Airway epithelial cell (primary cell): ENCODE measurements around the gene ROPN1. TPM values are rescaled to one million over a fixed set of nuclear protein-coding genes. Genes with fewer than 3 reads are reported as not detected.

ENCODE experiments used
- total RNA-seq: library from RNA; depleted of rRNA; stranded (reverse); fragments of >200 nt; gene quantifications from 2 replicates; pipeline ENCODE4 v1.2.3, GENCODE V29; 2015

ROPN1 gene
- total RNA-seq, result not detected in 2 replicates

DNA sequence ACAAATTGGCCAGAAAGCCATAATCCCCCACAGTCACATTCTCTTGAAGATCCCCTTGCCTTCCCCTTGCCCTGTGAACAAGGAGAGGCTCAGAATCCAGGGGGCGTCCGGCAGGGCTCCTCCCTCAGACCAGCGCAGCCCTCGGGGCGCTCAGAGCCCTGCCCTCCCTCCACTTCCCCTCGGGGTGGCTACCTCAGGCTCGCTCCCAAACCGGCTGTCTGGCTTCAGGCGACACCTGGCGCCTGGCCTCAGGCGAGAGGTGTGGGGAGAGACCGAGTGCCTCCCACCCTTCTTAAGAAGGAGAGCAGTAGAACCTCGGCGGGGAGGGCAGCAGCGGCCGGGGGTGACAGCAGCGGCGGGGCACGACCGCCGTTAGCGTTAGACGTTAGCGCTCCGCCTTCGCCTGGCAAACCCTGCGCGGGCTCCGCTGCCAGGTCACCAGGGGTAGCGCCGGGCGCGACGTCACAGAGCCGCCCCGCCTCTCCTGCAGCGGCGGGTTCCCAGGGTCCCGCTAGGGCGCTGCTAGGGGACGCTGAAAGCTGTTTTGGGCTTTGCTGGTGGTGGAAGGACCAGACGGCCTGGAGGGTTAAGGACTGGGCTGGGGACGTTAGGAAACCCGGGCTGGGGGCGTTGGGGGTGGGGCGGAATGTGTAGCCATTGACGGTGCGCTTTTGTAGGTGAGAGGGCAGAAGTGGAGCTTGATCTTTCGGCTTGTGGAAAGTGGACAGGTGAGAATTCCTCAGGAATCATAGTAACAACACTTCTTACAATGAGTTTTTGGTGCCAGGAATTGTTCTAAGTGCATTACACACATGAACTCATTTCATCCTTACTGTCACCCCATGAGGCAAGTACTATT, at the start of gene ROPN1:
Gene ROPN1 (minus strand): TSS at position 395 of the 859 bp plus-strand sequence. CDS start 11,643 bp downstream, outside the sequence.

GRCh38 chr3:124033360-124034015, 41.6 kb upstream of the ROPN1 start, which contains the start of gene KALRN:
KALRN (plus strand) TSS chr3:124033369.

GRCh38 chr3:123960781-123961507, 31.0 kb downstream of the ROPN1 start, which contains the start of gene CCDC14:
CCDC14 (minus strand) TSS chr3:123961229; CDS start chr3:123961173, 56 bp downstream.

Other genes starting within 250 kb of the ROPN1 start
- gene MYLK, start 107.8 kb downstream of the ROPN1 start, total RNA-seq, result 4.4 and 6.5 TPM in 2 replicates
- 10.9 and 17.6 TPM in 2 replicates for gene CCDC14, start 30.9 kb downstream of the ROPN1 start, total RNA-seq
- 5.8 and 6.1 TPM in 2 replicates for gene KALRN, start 41.2 kb upstream of the ROPN1 start, total RNA-seq